Duodenal mucosa (tissue), 2 donors: ENCODE data around the gene BAIAP2L1.

Experiments
- H3K27ac ChIP-seq: one replicate; pipeline ENCODE4 v1.7.0; 2013; ENCODE audit warnings: low read depth, low read length
- H3K27me3 ChIP-seq, 2 donors: one replicate each; pipeline ENCODE4 v1.7.0; 2013; ENCODE audit warnings: low read length in 2 of 2, control low read depth in 1 of 2; ENCODE audit not compliant: insufficient read depth in 2 of 2, control insufficient read depth in 1 of 2
- H3K36me3 ChIP-seq, 2 donors: one replicate each; pipeline ENCODE4 v1.7.0; 2013; ENCODE audit warnings: low read length in 2 of 2, control low read depth in 1 of 2; ENCODE audit not compliant: insufficient read depth in 2 of 2, control insufficient read depth in 1 of 2
- H3K4me1 ChIP-seq, 2 donors: one replicate each; pipeline ENCODE4 v1.7.0; 2013; ENCODE audit warnings: low read length in 2 of 2, control low read depth in 1 of 2; ENCODE audit not compliant: insufficient read depth in 2 of 2, control insufficient read depth in 1 of 2
- H3K4me3 ChIP-seq, 2 donors: one replicate each; pipeline ENCODE4 v1.7.0; 2013; ENCODE audit warnings: low read length in 2 of 2, low read depth in 1 of 2
- H3K9ac ChIP-seq, 2 donors: one replicate each; pipeline ENCODE4 v1.7.0; 2013; ENCODE audit warnings: low read length in 2 of 2, low read depth in 1 of 2
- H3K9me3 ChIP-seq, 2 donors: one replicate each; pipeline ENCODE4 v1.7.0; 2013; ENCODE audit warnings: low read length in 2 of 2, control low read depth in 1 of 2; ENCODE audit not compliant: control insufficient read depth in 1 of 2

Gene BAIAP2L1

GRCh38 chr7:98282703-98283102, 118.2 kb downstream of the BAIAP2L1 start:
- no peaks in the 10 kb centered on the region for H3K27me3 ChIP-seq
- peak overlapping the region; percentile 76 to 93 for H3K4me3 ChIP-seq
- H3K4me1 ChIP-seq: peaks cover 46 to 59% of the 10 kb centered on the region in 2 donors
- H3K9ac ChIP-seq: peak overlapping the region; percentile 83 to 96
- no peaks in the 10 kb centered on the region for H3K9me3 ChIP-seq
- peaks cover 0 to 8% of the 10 kb centered on the region in 2 donors for H3K36me3 ChIP-seq
- H3K27ac ChIP-seq: peak overlapping the region; percentile 77

DNA sequence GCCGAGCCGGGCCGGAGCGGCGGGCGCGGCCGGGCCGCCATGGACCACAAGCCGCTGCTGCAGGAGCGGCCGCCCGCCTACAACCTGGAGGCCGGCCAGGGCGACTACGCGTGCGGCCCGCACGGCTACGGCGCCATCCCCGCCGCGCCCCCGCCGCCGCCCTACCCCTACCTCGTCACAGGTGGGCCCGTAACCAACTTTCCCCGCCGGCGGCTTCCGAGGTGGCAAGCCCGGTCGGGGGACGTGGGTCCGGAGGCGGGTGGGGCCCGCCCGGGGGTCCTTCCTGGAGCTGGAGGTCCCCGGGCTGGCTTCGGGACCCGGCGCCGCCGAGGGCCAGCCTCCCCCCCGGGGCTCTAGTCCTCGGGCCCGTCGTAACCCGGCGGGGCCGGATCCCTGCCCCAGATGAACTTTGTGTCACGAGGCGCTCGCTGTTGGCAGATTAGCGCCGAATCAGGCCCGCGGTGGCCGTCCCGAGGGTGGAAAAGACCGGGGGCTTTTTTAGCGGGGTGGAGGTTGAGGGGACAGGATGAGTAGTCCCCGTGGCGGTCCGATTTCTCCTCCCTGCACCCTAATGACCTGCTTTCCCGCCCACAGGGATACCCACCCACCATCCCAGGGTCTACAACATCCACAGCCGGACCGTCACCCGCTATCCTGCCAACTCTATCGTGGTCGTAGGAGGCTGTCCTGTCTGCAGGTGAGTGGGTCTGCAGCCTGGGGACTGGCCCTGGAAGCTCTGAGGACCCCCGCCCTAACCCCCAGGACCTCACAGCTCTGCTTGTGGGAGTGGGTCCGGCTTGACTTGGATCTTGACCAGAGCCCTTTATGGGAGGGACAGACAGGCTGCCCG, 118.9 kb downstream of the BAIAP2L1 start:
- peaks cover 39 to 51% of the 10 kb centered on the region in 2 donors for H3K4me1 ChIP-seq
- peak overlapping the region; percentile 83 to 96 for H3K9ac ChIP-seq
- H3K36me3 ChIP-seq: peaks cover 0 to 8% of the 10 kb centered on the region in 2 donors
- H3K4me3 ChIP-seq: peak overlapping the region; percentile 76 to 93
- no peaks in the 10 kb centered on the region for H3K9me3 ChIP-seq
- peak overlapping the region; percentile 77 for H3K27ac ChIP-seq
- no peaks in the 10 kb centered on the region for H3K27me3 ChIP-seq

DNA sequence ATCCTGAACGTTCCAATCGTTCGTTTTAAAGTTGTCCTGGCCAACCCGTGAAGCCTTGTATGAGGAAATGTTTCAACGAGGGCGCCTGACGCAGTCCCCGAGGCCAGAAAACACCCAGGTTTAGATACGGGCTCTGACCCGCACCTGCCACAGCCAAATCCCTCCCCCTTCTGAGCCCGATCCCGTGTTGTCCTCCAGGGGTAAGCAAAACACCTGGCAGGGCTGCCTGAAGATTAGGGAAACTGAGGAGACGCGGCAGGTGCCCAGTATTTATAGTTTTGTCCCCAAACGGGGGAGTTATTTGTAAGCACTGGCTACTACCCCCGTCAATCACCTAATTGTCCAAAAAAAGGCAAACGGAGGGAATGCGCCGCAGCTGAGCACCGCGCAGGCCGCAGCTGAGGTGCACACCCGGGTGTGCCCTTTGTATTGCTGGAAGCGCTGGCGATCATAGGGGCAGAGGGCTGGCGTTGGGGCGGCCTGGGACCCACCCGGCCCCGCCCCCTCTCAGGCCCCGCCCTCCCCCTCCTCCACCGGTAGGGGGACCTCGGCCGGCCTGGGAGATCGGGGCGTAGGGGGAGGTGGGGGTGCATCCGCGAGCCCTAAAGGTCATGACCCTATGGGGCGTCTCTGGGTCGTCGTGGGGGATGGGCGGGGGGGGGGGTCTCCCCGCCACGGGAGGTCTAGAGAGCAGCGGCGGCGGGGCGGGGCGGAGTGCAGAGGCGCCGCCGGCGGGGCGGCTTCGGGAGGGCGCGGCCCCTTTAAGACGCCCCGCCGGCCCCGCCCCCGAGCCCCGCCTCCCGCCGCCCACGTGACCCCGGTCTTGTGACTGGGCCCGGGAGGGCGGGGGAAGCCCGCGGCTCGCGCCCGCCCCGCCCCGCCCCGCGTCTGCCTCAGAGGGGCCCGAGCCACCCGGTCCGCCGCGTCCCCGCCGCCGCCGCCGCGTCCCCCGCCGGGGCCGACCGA, 119.8 kb downstream of the BAIAP2L1 start, which contains the start of gene BRI3:
Gene BRI3, plus strand, starts transcription at position 896 of the 966 bp plus-strand sequence. CDS start 110 bp downstream, outside the sequence.
- Histone ChIP-seq H3K9me3 (no peaks in the 10 kb centered on the region), H3K4me3 (peak within 1 kb of the TSS; percentile 79 to 93), H3K36me3 (peaks cover 0 to 8% of the 10 kb centered on the region in 2 donors), H3K4me1 (peaks cover 35 to 45% of the 10 kb centered on the region in 2 donors), H3K9ac (peak within 1 kb of the TSS; percentile 83 to 96), H3K27me3 (no peaks in the 10 kb centered on the region), H3K27ac (peak within 1 kb of the TSS; percentile 95)

DNA sequence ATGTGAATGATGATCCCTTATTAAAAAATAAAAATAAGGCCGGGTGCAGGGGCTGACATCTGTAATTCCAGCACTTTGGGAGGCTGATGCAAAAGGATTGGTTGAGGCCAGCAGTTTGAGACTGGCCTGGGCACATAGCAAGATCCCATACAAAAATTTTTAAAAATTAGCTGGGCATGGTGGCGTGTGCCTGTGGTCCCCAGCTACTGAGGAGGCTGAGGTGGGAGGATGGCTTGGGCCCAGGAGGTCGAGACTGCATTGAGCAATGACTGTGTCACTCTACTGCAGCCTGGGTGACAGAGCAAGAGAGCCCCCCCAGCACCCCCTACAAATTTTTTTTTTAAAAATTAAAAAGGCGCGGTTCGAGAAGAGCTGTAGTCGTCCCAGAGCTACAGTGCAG, 120.6 kb downstream of the BAIAP2L1 start:
- Histone ChIP-seq H3K9ac (peak overlapping the region; percentile 70 to 76), H3K27me3 (no peaks in the 10 kb centered on the region), H3K9me3 (no peaks in the 10 kb centered on the region), H3K4me3 (peak overlapping the region; percentile 70 to 79), H3K36me3 (peaks cover 0 to 8% of the 10 kb centered on the region in 2 donors), H3K4me1 (peaks cover 27 to 38% of the 10 kb centered on the region in 2 donors), H3K27ac (peak overlapping the region; percentile 95)

GRCh38 chr7:98278936-98279335, 122.0 kb downstream of the BAIAP2L1 start:
- Histone ChIP-seq H3K4me1 (peaks cover 15 to 24% of the 10 kb centered on the region in 2 donors), H3K9ac (no peak overlapping the region), H3K9me3 (no peaks in the 10 kb centered on the region)

DNA sequence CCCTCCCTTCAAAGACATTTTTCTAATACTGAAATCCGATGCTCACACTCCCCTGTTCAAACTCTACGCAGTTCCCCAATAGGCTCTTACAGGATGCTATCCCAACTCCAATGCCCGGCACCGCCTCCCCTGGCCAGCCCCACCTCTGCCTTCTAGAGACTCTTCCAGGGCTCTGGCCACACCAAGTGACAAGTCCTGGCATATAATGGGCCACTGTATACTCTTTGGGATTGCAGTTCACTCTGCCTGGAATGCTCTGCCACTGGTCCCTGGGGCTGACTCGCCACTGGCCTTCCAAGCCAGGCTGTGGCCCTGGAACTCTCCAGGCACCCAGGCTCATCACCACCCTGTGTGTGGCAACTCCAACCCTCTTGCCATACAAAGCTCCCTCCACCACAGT, 122.5 kb downstream of the BAIAP2L1 start:
- Histone ChIP-seq H3K4me3 (no peak overlapping the region), H3K9ac (no peak overlapping the region), H3K9me3 (no peaks in the 10 kb centered on the region), H3K27me3 (no peaks in the 10 kb centered on the region), H3K4me1 (peaks cover 13 to 19% of the 10 kb centered on the region in 2 donors), H3K36me3 (no peaks in the 10 kb centered on the region), H3K27ac (no peak overlapping the region)

More at GRCh38 chr7:98278936-98279335, 122.0 kb downstream of the BAIAP2L1 start:
- Histone ChIP-seq H3K27ac (no peak overlapping the region), H3K27me3 (no peaks in the 10 kb centered on the region), H3K36me3 (peaks cover 0 to 5% of the 10 kb centered on the region in 2 donors), H3K4me3 (no peak overlapping the region)

- Histone ChIP-seq H3K27ac (no peak overlapping the region), H3K27me3 (no peaks in the 10 kb centered on the region), H3K9me3 (no peaks in the 10 kb centered on the region), H3K4me3 (no peak overlapping the region), H3K4me1 (peaks cover 11 to 13% of the 10 kb centered on the region in 2 donors), H3K36me3 (no peaks in the 10 kb centered on the region), H3K9ac (peak overlapping the region in 1 of 2 donors; percentile 25)
Measured at GRCh38 chr7:98276241-98276761, 124.6 kb downstream of the BAIAP2L1 start.

GRCh38 chr7:98267303-98267702, 133.6 kb downstream of the BAIAP2L1 start:
- H3K9me3 ChIP-seq: no peaks in the 10 kb centered on the region
- no peak overlapping the region for H3K27ac ChIP-seq
- peaks cover 0 to 8% of the 10 kb centered on the region in 2 donors for H3K4me1 ChIP-seq
- no peak overlapping the region for H3K9ac ChIP-seq
- H3K27me3 ChIP-seq: no peaks in the 10 kb centered on the region
- H3K4me3 ChIP-seq: no peak overlapping the region
- no peaks in the 10 kb centered on the region for H3K36me3 ChIP-seq

DNA sequence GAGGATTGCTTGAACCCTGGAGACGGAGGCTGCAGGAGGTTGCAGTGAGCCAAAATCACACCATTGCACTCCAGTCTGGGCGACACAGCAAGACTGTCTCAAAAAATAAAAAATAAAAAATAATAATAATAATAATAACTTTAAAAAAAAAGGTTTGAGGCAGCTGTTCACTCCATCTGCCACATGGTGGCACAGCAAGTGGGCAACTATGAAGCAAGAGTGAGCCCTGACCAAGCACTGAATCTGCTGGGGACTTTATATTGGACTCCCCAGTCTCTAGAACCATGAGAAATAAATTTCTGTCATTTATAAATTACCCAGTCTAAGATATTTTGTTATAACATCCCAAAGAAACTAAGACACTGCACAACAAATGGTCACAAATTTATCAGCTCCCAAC, 134.1 kb downstream of the BAIAP2L1 start:
- Histone ChIP-seq H3K27me3 (no peaks in the 10 kb centered on the region), H3K9me3 (no peaks in the 10 kb centered on the region), H3K27ac (no peak overlapping the region), H3K4me1 (peaks cover 0 to 8% of the 10 kb centered on the region in 2 donors), H3K4me3 (no peak overlapping the region), H3K36me3 (no peaks in the 10 kb centered on the region), H3K9ac (no peak overlapping the region)
